CD14-positive monocyte (primary cell): Measurements from ENCODE around the gene SLC22A23. TPM values are rescaled to one million over a fixed set of nuclear protein-coding genes. Genes with fewer than 3 reads are reported as not detected.

ENCODE experiments used
- DNase-seq, 3 donors: peaks; one replicate each; pipeline ENCODE4 v3.0.0-alpha.2; 2011 to 2022
- H2AFZ ChIP-seq: 2 replicates; pipeline ENCODE4 v1.6.0; 2012; ENCODE audit warnings: mild to moderate bottlenecking, low read depth, low read length, inconsistent platforms; ENCODE audit not compliant: insufficient read depth, poor library complexity, severe bottlenecking
- H3K27ac ChIP-seq, 2 donors: 1 replicate in 1 of 2; 2 replicates in 1 of 2; pipeline ENCODE4 v1.5.1; 2012 to 2013; ENCODE audit warnings: low read length in 2 of 2, control low read depth in 1 of 2, inconsistent platforms in 1 of 2, low read depth in 1 of 2, mild to moderate bottlenecking in 1 of 2
- H3K27me3 ChIP-seq, 2 donors: one replicate each; pipeline versions ENCODE4 v1.6.0 to v1.6.1; 2011 to 2013; ENCODE audit warnings: low read length in 2 of 2; ENCODE audit not compliant: control insufficient read depth in 2 of 2, insufficient read depth in 2 of 2
- H3K36me3 ChIP-seq, 2 donors: replicated peaks in 1 of 2; 1 replicate in 1 of 2; 2 replicates in 1 of 2; pipeline versions ENCODE4 v1.5.1 to v1.6.1; 2012 to 2013; ENCODE audit warnings: low read length in 2 of 2, control low read depth in 1 of 2, inconsistent platforms in 1 of 2, mild to moderate bottlenecking in 1 of 2; ENCODE audit not compliant: insufficient read depth in 2 of 2, control insufficient read depth in 1 of 2
- H3K4me1 ChIP-seq, 2 donors: 1 replicate in 1 of 2; 2 replicates in 1 of 2; pipeline versions ENCODE4 v1.5.1 to v1.6.1; 2012 to 2013; ENCODE audit warnings: low read length in 2 of 2, control low read depth in 1 of 2, inconsistent platforms in 1 of 2, mild to moderate bottlenecking in 1 of 2, moderate library complexity in 1 of 2; ENCODE audit not compliant: insufficient read depth in 2 of 2, control insufficient read depth in 1 of 2
- H3K4me2 ChIP-seq: replicated peaks from 2 replicates; pipeline ENCODE3; 2012; ENCODE audit warnings: low read length, moderate library complexity, mild to moderate bottlenecking; ENCODE audit not compliant: poor library complexity, severe bottlenecking; ENCODE audit errors: extremely low read depth
- H3K4me3 ChIP-seq, 3 experiments: fragments of 200-600 bp in 1 of 3; sonication (generic) in 1 of 3; replicated peaks in 1 of 3; 1 replicate in 2 of 3; 2 replicates in 1 of 3; pipeline ENCODE4 v1.5.1; 2011 to 2013; ENCODE audit warnings: low read length in 3 of 3, mild to moderate bottlenecking in 3 of 3, control low read depth in 2 of 3, low read depth in 2 of 3, inconsistent platforms in 1 of 3, moderate library complexity in 1 of 3
- H3K79me2 ChIP-seq: 2 replicates; pipeline ENCODE4 v1.6.0; 2012; ENCODE audit warnings: mild to moderate bottlenecking, control low read depth, inconsistent platforms, low read length, moderate library complexity; ENCODE audit not compliant: insufficient read depth
- H3K9ac ChIP-seq: 2 replicates; pipeline ENCODE4 v1.6.0; 2017; ENCODE audit warnings: low read length, mild to moderate bottlenecking; ENCODE audit not compliant: insufficient read depth, poor library complexity, severe bottlenecking
- H3K9me3 ChIP-seq, 2 donors: replicated peaks in 1 of 2; 1 replicate in 1 of 2; 2 replicates in 1 of 2; pipeline versions ENCODE4 v1.5.1 to v1.6.1; 2012 to 2013; ENCODE audit warnings: low read length in 2 of 2, control low read depth in 1 of 2; ENCODE audit not compliant: control insufficient read depth in 1 of 2, insufficient read depth in 1 of 2
- H4K20me1 ChIP-seq: 2 replicates; pipeline ENCODE4 v1.6.0; 2012; ENCODE audit warnings: mild to moderate bottlenecking, low read length, control low read depth, moderate library complexity; ENCODE audit not compliant: insufficient read depth
- H3K27ac Mint-ChIP-seq, 7 donors: one replicate each; pipeline ENCODE4 v1.8.0; 2020; ENCODE audit warnings: mild to moderate bottlenecking in 7 of 7, mixed read lengths in 7 of 7, moderate library complexity in 6 of 7, inconsistent platforms in 2 of 7
- H3K27me3 Mint-ChIP-seq, 3 donors: one replicate each; pipeline ENCODE4 v1.8.0; 2021 to 2022; ENCODE audit warnings: low read depth in 3 of 3, mild to moderate bottlenecking in 3 of 3, mixed read lengths in 3 of 3, moderate library complexity in 3 of 3, inconsistent platforms in 1 of 3
- H3K36me3 Mint-ChIP-seq, 2 donors: one replicate each; pipeline ENCODE4 v1.8.0; 2020; ENCODE audit warnings: mixed read lengths in 2 of 2, inconsistent platforms in 1 of 2, mild to moderate bottlenecking in 1 of 2
- H3K4me1 Mint-ChIP-seq: one replicate; pipeline ENCODE4 v1.8.0; 2020; ENCODE audit warnings: mild to moderate bottlenecking, mixed read lengths
- H3K4me3 Mint-ChIP-seq, 2 donors: one replicate each; pipeline ENCODE4 v1.8.0; 2020; ENCODE audit warnings: mild to moderate bottlenecking in 2 of 2, mixed read lengths in 2 of 2, moderate library complexity in 1 of 2
- H3K9me3 Mint-ChIP-seq, 7 donors: one replicate each; pipeline ENCODE4 v1.8.0; 2020 to 2022; ENCODE audit warnings: mixed read lengths in 7 of 7, mild to moderate bottlenecking in 6 of 7, moderate library complexity in 6 of 7, inconsistent platforms in 2 of 7
- WGBS: methylation state at CpG from one replicate; pipeline ENCODE4 v1.1.5; 2013; ENCODE audit warnings: missing lambda C conversion rate; ENCODE audit not compliant: insufficient coverage; 5-methylcytosine and 5-hydroxymethylcytosine counted together
- intact Hi-C, 2 donors: fragments of 100-400 bp; cut with micrococcal nuclease; formaldehyde crosslinking; loops; one replicate each; pipeline versions ENCODE4 v1.15.0 to v1.15.1; 2023
- polyA plus RNA-seq, 3 donors: library from polyadenylated mRNA; depleted of rRNA in 1 of 3; unstranded in 2 of 3; stranded (reverse) in 1 of 3; fragments of 300-500 nt in 2 of 3; fragments of >200 nt in 1 of 3; fragmentation: Illumina TruSeq in 2 of 3; gene quantifications; 1 replicate in 2 of 3; 2 replicates in 1 of 3; pipeline ENCODE4 v1.2.3, GENCODE V29; 2012 to 2021
- TF ChIP-seq, protein P1 (sequence below): fragments of 200-600 bp; IDR thresholded peaks from one replicate; pipeline ENCODE4 v1.8.0; 2022; ENCODE audit warnings: antibody characterized with exemption, mild to moderate bottlenecking

The SLC22A23 gene
- polyA plus RNA-seq, 3 donors = 0.08 TPM; not detected in 2

DNA sequence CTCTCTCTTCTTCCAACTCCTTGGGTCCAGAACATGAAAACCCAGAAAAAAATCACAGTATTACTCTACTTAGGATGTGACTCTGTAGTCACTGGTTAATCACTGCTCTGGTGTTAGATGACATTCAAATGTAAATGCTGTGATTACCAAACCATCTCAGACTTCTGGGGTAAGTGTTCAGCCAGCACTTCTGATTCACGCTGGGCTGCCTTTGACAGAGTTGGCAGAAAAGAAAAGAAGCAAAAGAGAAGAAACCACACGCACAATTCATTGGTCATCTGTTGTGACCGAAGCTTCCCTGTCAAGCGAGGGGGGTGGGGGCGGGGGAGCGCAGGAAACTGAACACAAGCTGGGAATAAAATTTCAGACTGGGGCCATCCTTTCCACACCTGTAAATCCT, 115.4 kb downstream of the SLC22A23 start:
- Histone ChIP-seq H3K4me2 (no peak overlapping the region), H3K36me3 (no peaks in the 10 kb centered on the region), H3K27me3 (no peaks in the 10 kb centered on the region), H4K20me1 (no peaks in the 10 kb centered on the region), H3K4me3 (no peak overlapping the region), H2AFZ (no peak overlapping the region), H3K4me1 (peaks cover 25 to 27% of the 10 kb centered on the region in 2 donors), H3K9ac (no peak overlapping the region), H3K9me3 (no peaks in the 10 kb centered on the region), H3K27ac (no peak overlapping the region), H3K79me2 (no peaks in the 10 kb centered on the region)
- H3K9me3 Mint-ChIP-seq = no peaks in the 10 kb centered on the region
- intact Hi-C loops = no loop called here
- no peak for DNase-seq
- peak overlapping the region in 2 of 7 donors; percentile 11 to 51 for H3K27ac Mint-ChIP-seq
- no peaks in the 10 kb centered on the region for H3K36me3 Mint-ChIP-seq
- peaks cover 0 to 3% (median 1%) of the 10 kb centered on the region in 3 donors for H3K27me3 Mint-ChIP-seq
- 100% methylated on average over 2 of the region's 6 CpGs for WGBS
- no peak overlapping the region for H3K4me3 Mint-ChIP-seq
- TF ChIP-seq, protein P1, sequence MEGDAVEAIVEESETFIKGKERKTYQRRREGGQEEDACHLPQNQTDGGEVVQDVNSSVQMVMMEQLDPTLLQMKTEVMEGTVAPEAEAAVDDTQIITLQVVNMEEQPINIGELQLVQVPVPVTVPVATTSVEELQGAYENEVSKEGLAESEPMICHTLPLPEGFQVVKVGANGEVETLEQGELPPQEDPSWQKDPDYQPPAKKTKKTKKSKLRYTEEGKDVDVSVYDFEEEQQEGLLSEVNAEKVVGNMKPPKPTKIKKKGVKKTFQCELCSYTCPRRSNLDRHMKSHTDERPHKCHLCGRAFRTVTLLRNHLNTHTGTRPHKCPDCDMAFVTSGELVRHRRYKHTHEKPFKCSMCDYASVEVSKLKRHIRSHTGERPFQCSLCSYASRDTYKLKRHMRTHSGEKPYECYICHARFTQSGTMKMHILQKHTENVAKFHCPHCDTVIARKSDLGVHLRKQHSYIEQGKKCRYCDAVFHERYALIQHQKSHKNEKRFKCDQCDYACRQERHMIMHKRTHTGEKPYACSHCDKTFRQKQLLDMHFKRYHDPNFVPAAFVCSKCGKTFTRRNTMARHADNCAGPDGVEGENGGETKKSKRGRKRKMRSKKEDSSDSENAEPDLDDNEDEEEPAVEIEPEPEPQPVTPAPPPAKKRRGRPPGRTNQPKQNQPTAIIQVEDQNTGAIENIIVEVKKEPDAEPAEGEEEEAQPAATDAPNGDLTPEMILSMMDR = no peak
- H3K4me1 Mint-ChIP-seq = peaks cover 27% of the 10 kb centered on the region

DNA sequence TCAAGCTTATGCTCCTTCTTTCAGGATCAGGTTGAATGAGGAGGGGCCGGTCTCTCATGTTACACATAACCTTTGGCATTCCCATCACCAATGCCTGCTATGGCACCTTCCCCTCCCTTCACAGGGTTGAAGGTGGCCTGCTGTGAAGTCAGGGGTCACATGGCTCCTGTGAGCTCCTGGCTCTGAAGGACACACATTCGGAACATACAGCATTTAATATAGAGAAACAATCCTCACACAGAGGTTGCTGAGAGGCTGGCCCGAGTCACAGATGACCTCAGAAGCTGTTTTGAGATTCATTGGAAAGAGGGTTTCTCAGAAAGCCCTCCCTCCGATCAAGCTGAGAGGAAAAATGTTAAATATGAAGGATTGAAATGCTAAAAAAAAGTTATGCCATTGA, 116.0 kb downstream of the SLC22A23 start:
- no peak overlapping the region for H3K9ac ChIP-seq
- H3K27ac Mint-ChIP-seq = peak overlapping the region in 1 of 7 donors; percentile 58
- H3K4me1 ChIP-seq = peaks cover 25 to 30% of the 10 kb centered on the region in 2 donors
- H3K27me3 Mint-ChIP-seq = peaks cover 0 to 3% (median 1%) of the 10 kb centered on the region in 3 donors
- TF ChIP-seq, protein P1 = no peak
- H3K4me3 ChIP-seq = no peak overlapping the region
- H3K4me3 Mint-ChIP-seq = no peak overlapping the region
- no peaks in the 10 kb centered on the region for H3K9me3 Mint-ChIP-seq
- H3K27me3 ChIP-seq = no peaks in the 10 kb centered on the region
- 100% methylated on average over 1 of the region's 4 CpGs for WGBS
- no peak overlapping the region for H3K4me2 ChIP-seq
- H3K9me3 ChIP-seq = no peaks in the 10 kb centered on the region
- H3K27ac ChIP-seq = no peak overlapping the region
- no peaks in the 10 kb centered on the region for H3K79me2 ChIP-seq
- DNase-seq = no peak
- no peaks in the 10 kb centered on the region for H3K36me3 Mint-ChIP-seq
- no peaks in the 10 kb centered on the region for H3K36me3 ChIP-seq
- intact Hi-C loops = no loop called here
- no peaks in the 10 kb centered on the region for H4K20me1 ChIP-seq
- H2AFZ ChIP-seq = no peak overlapping the region
- H3K4me1 Mint-ChIP-seq = peaks cover 30% of the 10 kb centered on the region
